Measurements from ENCODE around the gene CCDC194.
A peak's percentile ranks its signal among the peaks of the same experiment; 100 is the strongest.

CCDC194 gene

DNA sequence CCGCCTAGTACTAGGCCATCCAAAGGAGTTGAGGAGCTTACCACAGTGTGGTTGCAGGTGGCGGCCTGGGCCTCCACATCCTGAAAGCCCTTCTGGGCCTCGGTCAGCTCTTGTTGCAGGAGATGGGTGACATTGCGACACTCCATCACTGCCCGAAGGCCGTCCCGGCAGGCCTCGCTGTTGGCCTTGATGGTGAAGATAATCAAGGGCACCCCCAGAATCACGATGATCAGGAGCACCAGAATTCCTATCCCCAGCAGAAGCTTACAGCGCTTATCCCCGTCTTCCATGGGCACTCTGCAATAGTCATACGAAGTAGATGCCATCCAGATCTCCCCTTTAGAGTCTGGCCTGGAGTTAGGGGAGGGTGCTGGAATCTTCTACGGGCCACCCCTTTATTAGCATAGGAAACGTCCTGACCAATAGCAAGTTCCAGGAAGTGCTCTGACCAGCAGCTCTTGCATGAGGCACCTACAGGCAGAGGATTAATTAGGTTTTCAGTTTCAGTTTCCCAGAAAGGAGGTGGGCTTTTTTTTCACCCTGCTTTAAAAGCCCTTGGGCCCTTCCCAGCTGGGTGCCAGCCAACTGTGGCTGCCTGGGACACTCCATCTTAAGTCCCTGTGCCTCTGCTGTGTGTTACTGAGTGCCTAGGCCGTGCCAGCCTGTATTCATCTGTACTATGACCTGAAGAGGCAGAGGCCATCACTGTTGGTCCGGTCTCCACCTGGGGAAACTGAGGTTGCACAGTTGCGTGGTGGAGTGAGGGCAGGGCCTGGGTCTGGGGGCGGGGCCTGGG lies 11.5 kb upstream of the CCDC194 start, which contains the start of gene BST2:
BST2 (minus strand) TSS at position 381 of the 796 bp plus-strand sequence; CDS start at position 326, 55 bp downstream.
- no peak for DNase-seq (ENCODE audit: low read depth)

DNA sequence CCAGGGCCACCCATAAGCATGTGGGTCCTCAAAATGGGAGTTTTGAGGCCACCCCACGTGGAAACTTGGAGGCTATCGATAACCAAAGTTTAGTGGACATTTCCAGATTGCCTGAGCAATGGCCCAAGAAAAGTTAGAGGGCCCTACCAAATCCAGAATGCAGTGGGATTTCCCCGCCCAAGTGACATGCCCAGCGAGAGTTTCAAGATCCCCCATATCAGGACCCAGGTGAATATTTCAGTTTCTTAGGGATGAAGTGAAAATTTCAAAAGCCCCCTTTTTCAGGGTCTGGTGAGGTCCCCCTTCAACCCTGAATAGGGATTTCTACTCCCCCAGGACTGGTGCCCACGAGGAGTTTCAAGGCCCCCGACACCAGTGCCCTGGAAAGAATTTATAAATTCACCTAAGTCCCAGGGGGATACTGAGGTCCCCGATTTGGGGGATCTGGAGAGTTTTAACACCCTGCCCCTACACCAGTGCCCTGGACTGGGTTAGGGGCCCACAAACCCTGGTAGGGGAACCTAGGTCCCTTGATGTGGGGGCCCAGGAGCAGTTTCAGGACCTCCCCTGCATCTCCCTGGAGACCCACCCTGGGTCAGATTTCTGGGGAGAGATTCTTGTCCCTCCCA lies 10.7 kb upstream of the CCDC194 start:
- no peak for DNase-seq (ENCODE audit: low read depth)

DNA sequence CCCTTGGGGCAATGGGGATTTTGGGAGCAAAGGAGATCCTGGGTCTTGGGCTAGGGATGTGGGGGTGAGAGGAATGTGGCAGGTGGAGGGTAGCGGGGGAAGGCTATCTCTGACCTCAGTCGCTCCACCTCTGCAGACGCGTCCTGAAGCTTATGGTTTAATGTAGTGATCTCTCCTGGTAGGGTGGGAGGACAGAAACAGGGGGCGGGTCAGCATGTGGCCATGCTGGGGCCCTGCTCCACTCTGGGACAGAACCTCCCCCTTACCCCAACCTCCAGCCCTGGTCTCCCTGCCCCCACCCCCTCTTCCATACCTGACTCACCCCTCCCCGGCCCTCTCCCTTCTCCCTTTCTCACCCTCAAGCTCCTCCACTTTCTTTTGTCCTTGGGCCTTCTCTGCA lies 10.0 kb upstream of the CCDC194 start:
- no peak for DNase-seq (ENCODE audit: low read depth)

DNA sequence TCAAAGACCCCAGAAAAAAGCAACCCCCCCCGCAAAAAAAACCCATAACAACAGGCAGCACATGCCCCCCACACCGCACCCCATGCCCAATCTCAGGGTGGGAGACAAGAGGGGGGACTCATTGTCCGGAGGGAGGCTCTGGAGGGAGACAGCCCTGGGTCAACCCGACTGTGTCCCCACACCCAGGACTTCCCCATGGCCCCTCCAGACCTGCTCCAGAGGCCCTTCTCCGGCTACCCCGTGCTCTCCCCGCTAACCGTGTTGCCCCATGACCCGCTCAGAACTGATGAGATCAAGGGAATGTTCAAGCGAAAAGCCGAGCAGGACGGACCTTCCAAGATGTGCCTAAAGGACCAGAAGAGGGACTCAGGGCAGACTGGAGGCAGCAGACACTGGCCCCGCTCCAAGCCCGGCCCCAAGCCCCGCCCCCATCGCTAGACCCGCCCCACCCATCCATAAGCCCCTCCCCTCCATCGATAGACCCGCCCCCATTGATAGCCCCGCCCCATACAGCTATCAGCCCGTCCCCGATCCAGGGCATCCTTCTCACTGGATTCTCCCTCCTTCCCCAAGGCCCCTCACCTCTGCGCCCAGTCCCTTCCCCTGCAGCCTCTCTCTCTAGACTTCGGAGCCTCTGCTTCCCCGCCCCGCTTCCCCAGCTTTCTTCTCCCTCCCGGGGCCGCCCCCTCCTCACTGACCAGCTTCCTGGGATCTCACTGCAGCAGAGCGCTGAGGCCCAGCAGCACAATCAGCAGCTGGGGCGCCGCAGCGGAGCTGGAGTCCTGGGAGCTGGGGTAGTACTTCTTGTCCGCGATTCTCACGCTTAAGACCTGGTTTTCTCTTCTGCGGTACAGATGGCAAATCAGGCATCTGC lies 9.2 kb upstream of the CCDC194 start:
- DNase-seq (ENCODE audit: low read depth) = no peak

DNA sequence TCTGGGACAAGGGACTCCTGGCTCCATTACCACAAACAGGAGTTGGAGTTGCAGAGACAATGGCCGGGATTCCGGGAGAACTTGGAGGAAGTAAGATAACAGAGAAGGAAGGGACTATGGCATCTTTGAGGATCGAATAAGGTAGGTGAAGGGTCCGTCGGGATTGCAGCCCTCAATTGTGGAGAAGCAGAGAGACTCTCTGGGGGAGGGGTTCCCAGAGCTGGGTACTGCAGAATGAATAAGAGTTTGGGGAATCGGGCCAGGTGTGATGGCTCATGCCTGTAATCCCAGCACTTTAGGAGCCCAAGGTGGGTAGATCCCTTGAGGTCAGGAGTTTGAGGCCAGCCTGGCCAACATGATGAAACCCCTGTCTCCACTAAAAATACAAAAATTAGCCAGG lies 7.6 kb upstream of the CCDC194 start:
- DNase-seq (ENCODE audit: low read depth) = no peak

DNA sequence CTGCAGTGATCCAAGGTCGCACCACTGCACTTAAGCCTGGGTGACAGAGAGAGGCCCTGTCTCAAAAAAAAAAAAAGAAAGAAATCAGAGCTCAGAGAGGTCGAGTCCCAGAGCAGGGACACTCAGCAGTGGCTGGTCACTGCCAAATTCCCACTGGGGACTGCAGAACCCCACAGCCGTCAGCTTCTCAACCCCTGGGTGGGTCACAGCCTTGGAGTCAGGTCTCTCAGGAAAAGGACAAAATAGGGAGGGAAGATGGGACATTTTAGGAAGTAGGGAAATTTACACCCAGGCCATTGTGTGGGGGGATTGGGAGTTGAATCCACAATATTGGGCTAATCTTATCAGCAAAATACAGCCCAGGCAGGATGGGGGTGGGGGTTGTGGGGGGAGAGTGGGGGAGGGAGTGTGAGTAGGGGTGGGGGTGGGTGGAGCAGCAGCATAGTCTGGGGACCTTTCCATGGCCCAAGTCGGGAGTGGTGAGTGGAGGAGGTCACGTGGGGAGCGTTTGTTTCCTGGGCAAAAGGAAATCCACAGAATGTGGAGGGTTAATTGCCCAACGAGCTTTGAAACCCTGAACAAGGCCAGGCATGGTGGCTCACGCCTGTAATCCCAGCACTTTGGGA lies 5.0 kb upstream of the CCDC194 start:
- DNase-seq (ENCODE audit: low read depth) = no peak

GRCh38 chr19:17394891-17395415 lies 957 bp upstream of the CCDC194 start:
- peak; percentile 31 for DNase-seq (ENCODE audit: low read depth)

- no peak for DNase-seq (ENCODE audit: low read depth)
Observed at GRCh38 chr19:17393002-17393401, 994 bp downstream of the CCDC194 start.

GRCh38 chr19:17391371-17392151 lies 2.4 kb downstream of the CCDC194 start:
- no peak for DNase-seq (ENCODE audit: low read depth)

GRCh38 chr19:17390665-17391370 lies 3.2 kb downstream of the CCDC194 start:
- peak; percentile 90 for DNase-seq (ENCODE audit: low read depth)

GRCh38 chr19:17389957-17390664 lies 3.9 kb downstream of the CCDC194 start:
- DNase-seq (ENCODE audit: low read depth) = no peak

GRCh38 chr19:17389288-17389687 lies 4.7 kb downstream of the CCDC194 start:
- no peak for DNase-seq (ENCODE audit: low read depth)

DNA sequence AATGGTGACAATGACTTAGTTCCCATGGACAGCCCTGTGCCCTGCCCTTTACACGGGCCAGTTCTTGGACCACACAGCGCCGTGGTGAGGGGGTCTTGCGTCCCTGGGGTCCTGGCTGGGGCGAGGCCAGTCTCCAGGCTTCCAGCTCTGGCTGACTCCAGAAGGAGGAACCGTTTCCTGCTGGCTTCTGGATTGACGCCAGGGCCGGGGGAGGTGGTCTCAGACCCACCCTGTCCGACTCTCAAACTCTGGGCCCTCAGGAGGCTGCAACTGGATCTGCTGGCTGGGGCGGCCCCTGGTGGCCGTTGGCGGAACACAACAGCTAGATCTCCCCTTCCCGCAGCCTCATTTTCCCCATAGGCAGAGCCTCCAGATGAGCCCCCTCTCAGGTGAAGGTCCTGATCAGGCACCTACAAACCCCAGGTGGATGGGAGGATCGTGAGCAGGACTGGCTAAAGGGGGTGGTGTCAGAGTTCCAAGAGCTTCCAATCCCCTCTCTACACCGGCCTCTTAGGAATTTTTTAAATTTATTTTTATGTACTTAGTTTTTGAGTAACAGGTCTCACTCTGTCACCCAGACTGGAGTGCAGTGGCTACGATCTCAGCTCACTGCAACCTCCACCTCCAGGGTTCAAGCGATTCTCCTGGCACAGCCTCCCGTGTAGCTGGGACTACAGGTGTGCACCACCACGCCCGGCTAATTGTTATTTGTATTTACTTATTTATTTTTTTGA lies 8.0 kb downstream of the CCDC194 start:
- DNase-seq (ENCODE audit: low read depth) = peak; percentile 43

DNA sequence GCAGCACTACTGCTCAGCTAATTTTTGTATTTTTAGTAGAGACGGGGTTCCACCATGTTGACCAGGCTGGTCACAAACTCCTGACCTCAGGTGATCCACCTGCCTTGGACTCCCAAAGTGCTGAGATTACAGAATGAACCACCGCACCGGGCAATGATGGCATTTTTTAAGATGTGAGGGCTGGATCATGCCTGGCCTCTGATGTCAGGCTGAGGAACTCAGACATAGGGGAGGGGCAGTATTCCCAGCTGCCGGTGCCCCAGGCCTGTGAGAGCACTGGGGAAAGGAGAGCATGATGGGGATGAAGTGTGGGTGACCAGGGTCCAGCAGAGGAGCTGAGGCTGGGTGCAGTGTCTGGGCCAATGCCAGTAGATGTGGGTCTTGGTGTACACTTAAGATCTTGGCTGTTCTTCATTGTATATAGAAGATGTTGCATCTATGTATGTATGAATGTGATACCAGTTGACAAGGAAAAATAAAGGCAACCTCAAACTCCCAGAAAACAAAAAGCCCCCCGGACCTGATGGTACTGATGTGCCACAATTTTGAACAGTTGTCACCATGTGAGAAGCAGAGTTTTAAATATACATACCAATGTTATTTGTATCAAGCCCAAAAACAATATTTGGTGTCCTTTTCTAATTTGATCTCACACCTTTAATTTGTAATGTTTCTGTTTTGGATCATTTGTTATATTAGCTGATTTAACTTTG lies 13.4 kb downstream of the CCDC194 start:
- DNase-seq (ENCODE audit: low read depth) = no peak

DNA sequence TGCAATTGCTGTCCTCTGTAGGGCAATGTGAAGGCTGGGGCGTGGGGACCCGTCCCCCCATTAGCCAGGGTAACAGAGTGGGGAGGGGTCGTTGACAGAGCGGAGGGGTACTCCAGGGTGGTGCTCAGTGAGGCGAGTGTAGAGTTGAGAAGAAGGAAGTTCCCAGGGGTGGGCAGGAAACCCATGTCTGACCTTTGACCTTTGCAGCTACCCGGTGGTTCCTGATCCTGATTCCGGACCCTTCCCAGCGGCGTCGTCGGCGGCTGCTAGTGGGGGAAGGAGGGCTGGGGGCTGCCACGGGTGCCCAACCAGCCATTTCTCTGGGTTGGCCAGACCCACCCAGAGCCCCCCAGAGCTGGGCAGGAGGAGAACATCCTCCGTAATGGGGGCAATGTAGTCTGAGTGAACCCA lies 14.8 kb downstream of the CCDC194 start:
- DNase-seq (ENCODE audit: low read depth) = no peak

- DNase-seq (ENCODE audit: low read depth) = no peak
Observed at GRCh38 chr19:17378271-17378670, 15.7 kb downstream of the CCDC194 start.

DNA sequence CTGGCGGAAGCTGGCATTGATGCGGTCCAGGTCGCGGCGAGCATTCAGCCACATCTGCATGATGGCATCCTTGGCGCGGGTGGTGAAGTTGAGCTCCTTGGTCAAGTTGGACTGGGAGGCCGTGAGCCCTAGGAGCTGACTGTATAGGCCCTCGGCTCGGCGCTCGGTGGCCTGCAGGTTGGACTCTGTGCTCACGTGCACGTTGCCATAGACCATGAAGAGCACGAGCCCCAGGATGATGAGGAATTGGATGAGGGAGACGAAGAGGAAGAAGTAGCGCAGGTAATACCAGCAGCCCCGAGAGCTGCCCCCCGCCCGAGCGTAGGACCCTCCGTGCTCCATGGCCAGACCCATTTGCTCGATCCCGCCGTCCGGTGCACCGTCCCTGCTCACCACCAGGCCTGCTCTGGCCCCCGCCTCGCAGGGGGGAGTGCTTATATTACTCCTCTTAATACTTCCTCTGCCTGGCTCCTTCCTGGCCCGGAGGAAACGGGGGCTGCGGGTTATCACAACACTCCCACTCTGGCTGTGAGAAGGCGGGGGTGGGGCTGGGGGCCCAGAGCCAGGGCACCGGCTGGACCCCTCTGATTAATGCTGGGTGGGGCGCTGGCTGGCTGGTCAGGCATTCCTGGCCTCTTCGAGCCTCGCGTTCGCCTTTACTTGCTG lies 16.9 kb downstream of the CCDC194 start, which contains the start of gene PLVAP:
PLVAP (minus strand) TSS at position 408 of the 666 bp plus-strand sequence; CDS start at position 354, 54 bp downstream.
- DNase-seq (ENCODE audit: low read depth) = no peak

Measured in activated T-helper 9 cell treated with anti-CD3 and anti-CD28 coated beads, Interleukin-2, amount 50 U/mL, for 16 hours (primary cell).